GM18502 (cell line): Measurements from ENCODE around the gene OTUD7B.
"Not testable (repeated sequence)": the region's sequence is repeated elsewhere in the genome, so short reads cannot be mapped to it uniquely, and the experiment has no call there.

Source experiments
- ATAC-seq: cut with Tn5 transposase; IDR thresholded peaks from one replicate; pipeline ENCODE4 v1.9.1; 2021; ENCODE audit warnings: mild to moderate bottlenecking; ENCODE audit not compliant: unreplicated experiment, poor library complexity

The OTUD7B gene

GRCh38 chr1:149962039-149962647 is 48.4 kb downstream of the OTUD7B start:
- ATAC-seq = no peak

GRCh38 chr1:149957548-149957947 is 53.0 kb downstream of the OTUD7B start:
- ATAC-seq = not testable (repeated sequence)

GRCh38 chr1:149949911-149950310 is 60.6 kb downstream of the OTUD7B start:
- ATAC-seq = no peak

- ATAC-seq = no peak
Measured at GRCh38 chr1:149945206-149945605, 65.3 kb downstream of the OTUD7B start.

GRCh38 chr1:149942885-149943284 is 67.6 kb downstream of the OTUD7B start:
- ATAC-seq = no peak

GRCh38 chr1:149942207-149942606 is 68.3 kb downstream of the OTUD7B start:
- ATAC-seq = no peak

- no peak for ATAC-seq
Measured at GRCh38 chr1:149940427-149940826, 70.1 kb downstream of the OTUD7B start.

- not testable (repeated sequence) for ATAC-seq
Measured at GRCh38 chr1:149938668-149939003, 71.9 kb downstream of the OTUD7B start.

- no peak for ATAC-seq
Measured at GRCh38 chr1:149937759-149938158, 72.8 kb downstream of the OTUD7B start.

- no peak for ATAC-seq
Measured at GRCh38 chr1:149936992-149937705, 73.4 kb downstream of the OTUD7B start.

- ATAC-seq = no peak
Measured at GRCh38 chr1:149936170-149936991, 74.1 kb downstream of the OTUD7B start, which contains the start of gene MTMR11. Gene MTMR11, minus strand, starts transcription at chr1:149936879. Its CDS starts 232 bp downstream, at chr1:149936647.

- ATAC-seq = no peak
Measured at GRCh38 chr1:149934356-149934755, 76.2 kb downstream of the OTUD7B start.

- ATAC-seq = no peak
Measured at GRCh38 chr1:149933208-149933607, 77.3 kb downstream of the OTUD7B start.

- ATAC-seq = no peak
Measured at GRCh38 chr1:149932474-149932873, 78.1 kb downstream of the OTUD7B start.

GRCh38 chr1:149931212-149931790 is 79.2 kb downstream of the OTUD7B start:
- no peak for ATAC-seq

- no peak for ATAC-seq
Measured at GRCh38 chr1:149929856-149930255, 80.7 kb downstream of the OTUD7B start.

- no peak for ATAC-seq
Measured at GRCh38 chr1:149928401-149928724, 82.2 kb downstream of the OTUD7B start.

GRCh38 chr1:149927563-149928400 is 82.7 kb downstream of the OTUD7B start, which contains the start of gene SF3B4:
Gene SF3B4, minus strand, starts transcription at chr1:149927803. Its CDS starts 44 bp downstream, at chr1:149927759.
- ATAC-seq = peak; percentile 91

- ATAC-seq = no peak
Measured at GRCh38 chr1:149927056-149927562, 83.4 kb downstream of the OTUD7B start.

- ATAC-seq = no peak
Measured at GRCh38 chr1:149926296-149926695, 84.2 kb downstream of the OTUD7B start.
